Measurements from ENCODE around the gene MAPK1. TPM values are rescaled to one million over a fixed set of nuclear protein-coding genes. Genes with fewer than 3 reads are reported as not detected.
"Not testable (repeated sequence)": the region's sequence is repeated elsewhere in the genome, so short reads cannot be mapped to it uniquely, and the experiment has no call there.

The MAPK1 gene
- total and polyA plus RNA-seq, 12 donors = 8.3 to 124 (median 101) TPM

DNA sequence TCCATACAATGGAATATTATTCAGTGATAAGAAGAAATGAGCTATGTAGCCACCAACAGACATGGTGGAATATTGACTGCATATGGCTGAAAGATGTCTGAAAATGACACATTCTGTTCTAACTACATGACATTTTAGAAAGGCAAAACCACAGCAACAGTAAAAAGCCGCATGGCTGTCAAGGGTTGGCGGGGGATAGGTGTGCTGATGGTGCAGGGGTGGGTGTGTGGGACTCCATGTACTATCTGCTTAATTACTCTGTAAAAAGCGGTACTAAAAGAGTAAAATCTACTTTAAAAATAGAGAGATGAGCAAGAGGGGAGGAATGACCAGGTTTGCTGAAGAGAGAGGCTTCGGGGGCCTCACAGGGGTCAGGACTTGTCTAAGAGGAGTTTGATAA is 115.2 kb downstream of the MAPK1 start:
- no peak overlapping the region for H3K27ac ChIP-seq
- WGBS, 2 donors = 88 to 92% methylated on average over 4 of the region's 4 CpGs
- H3K4me1 ChIP-seq = peaks cover 0 to 22% (median 12%) of the 10 kb centered on the region in 9 donors
- DNase-seq (no peak), ATAC-seq (no peak)
- TF ChIP-seq, protein P1, sequence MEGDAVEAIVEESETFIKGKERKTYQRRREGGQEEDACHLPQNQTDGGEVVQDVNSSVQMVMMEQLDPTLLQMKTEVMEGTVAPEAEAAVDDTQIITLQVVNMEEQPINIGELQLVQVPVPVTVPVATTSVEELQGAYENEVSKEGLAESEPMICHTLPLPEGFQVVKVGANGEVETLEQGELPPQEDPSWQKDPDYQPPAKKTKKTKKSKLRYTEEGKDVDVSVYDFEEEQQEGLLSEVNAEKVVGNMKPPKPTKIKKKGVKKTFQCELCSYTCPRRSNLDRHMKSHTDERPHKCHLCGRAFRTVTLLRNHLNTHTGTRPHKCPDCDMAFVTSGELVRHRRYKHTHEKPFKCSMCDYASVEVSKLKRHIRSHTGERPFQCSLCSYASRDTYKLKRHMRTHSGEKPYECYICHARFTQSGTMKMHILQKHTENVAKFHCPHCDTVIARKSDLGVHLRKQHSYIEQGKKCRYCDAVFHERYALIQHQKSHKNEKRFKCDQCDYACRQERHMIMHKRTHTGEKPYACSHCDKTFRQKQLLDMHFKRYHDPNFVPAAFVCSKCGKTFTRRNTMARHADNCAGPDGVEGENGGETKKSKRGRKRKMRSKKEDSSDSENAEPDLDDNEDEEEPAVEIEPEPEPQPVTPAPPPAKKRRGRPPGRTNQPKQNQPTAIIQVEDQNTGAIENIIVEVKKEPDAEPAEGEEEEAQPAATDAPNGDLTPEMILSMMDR (IDR thresholded peaks at IDR 0.05) = no peak
- H3K4me3 ChIP-seq = no peak overlapping the region
- peaks cover 0 to 9% (median 0%) of the 10 kb centered on the region in 9 donors for H3K36me3 ChIP-seq
- H3K27me3 ChIP-seq = no peaks in the 10 kb centered on the region
- intact Hi-C loops (cut with DNase I) = no loop called here
- no peaks in the 10 kb centered on the region for H3K9me3 ChIP-seq

- Histone ChIP-seq H3K27me3 (no peaks in the 10 kb centered on the region), H3K4me3 (no peak overlapping the region), H3K36me3 (no peaks in the 10 kb centered on the region), H3K9me3 (no peaks in the 10 kb centered on the region), H3K4me1 (no peaks in the 10 kb centered on the region), H3K27ac (no peak overlapping the region)
- TF ChIP-seq, protein P1 (IDR thresholded peaks at IDR 0.05) = no peak
- DNase-seq = no peak
- intact Hi-C loops (cut with DNase I) = no loop called here
- 82 to 86% methylated on average over 8 of the region's 8 CpGs for WGBS, 2 donors
- no peak for ATAC-seq
These were observed 121.5 kb downstream of the MAPK1 start for GRCh38 chr22:21745948-21746347.

DNA sequence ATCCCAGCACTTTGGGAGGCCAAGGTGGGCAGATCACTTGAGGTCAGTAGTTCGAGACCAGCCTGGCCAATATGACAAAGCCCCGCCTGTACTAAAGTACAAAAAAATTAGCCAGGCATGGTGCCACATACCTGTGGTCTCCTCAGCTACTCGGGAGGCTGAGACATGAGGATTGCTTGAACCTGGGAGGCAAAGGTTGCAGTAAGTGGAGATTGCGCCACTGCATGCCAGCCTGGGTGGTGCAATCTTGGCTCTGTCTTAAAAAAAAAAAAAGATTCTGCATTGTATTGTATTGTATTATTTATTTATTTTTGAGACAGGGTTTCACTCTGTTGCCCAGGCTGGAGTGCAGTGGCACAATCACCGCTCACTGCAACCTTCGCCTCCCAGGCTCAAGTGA is 122.5 kb downstream of the MAPK1 start:
- H3K9me3 ChIP-seq; intact Hi-C loops (cut with DNase I): not testable (repeated sequence)

GRCh38 chr22:21741790-21742189 is 125.7 kb downstream of the MAPK1 start:
- no peaks in the 10 kb centered on the region for H3K9me3 ChIP-seq
- no peaks in the 10 kb centered on the region for H3K4me1 ChIP-seq
- ATAC-seq = no peak
- no peak overlapping the region for H3K27ac ChIP-seq
- H3K27me3 ChIP-seq = no peaks in the 10 kb centered on the region
- DNase-seq = no peak
- no peaks in the 10 kb centered on the region for H3K36me3 ChIP-seq
- H3K4me3 ChIP-seq = no peak overlapping the region
- intact Hi-C loops (cut with DNase I) = no loop called here
- 88% methylated on average over 6 of the region's 6 CpGs for WGBS, 2 donors
- TF ChIP-seq, protein P1 (IDR thresholded peaks at IDR 0.05) = no peak

More for the DNA sequence above, 122.5 kb downstream of the MAPK1 start:
- WGBS, 2 donors = 98% methylated on average over 6 of the region's 6 CpGs
- ATAC-seq, H3K27ac ChIP-seq, H3K36me3 ChIP-seq, DNase-seq, H3K27me3 ChIP-seq, H3K4me3 ChIP-seq, H3K4me1 ChIP-seq: not testable (repeated sequence)

GRCh38 chr22:21741059-21741458 is 126.4 kb downstream of the MAPK1 start:
- Histone ChIP-seq H3K36me3 (no peaks in the 10 kb centered on the region), H3K4me1 (peaks cover 0 to 6% (median 4%) of the 10 kb centered on the region in 9 donors), H3K9me3 (no peaks in the 10 kb centered on the region), H3K4me3 (no peak overlapping the region), H3K27me3 (no peaks in the 10 kb centered on the region), H3K27ac (no peak overlapping the region)
- TF ChIP-seq, protein P1 (IDR thresholded peaks at IDR 0.05) = no peak
- 85 to 92% methylated on average over 10 of the region's 10 CpGs for WGBS, 2 donors
- intact Hi-C loops (cut with DNase I) = no loop called here
- ATAC-seq (no peak), DNase-seq (no peak)

Measured in heart right ventricle (tissue), 16 donors.